ENCODE data around the gene RUNX3.

The RUNX3 gene

GRCh38 chr1:24927473-24927872, 2.6 kb downstream of the RUNX3 start (continued):
- TF ChIP-seq PRDM10 (tag by site-specific recombination; IDR thresholded peaks at IDR 0.05), result no peak
- no peak for TF ChIP-seq ZNF830 (tag by site-specific recombination; IDR thresholded peaks at IDR 0.05; ENCODE audit: low read depth)
- no peak for TF ChIP-seq ZNF610 (tag by site-specific recombination; IDR thresholded peaks at IDR 0.05; ENCODE audit: borderline replicate concordance)

GRCh38 chr1:24926563-24927249, 3.4 kb downstream of the RUNX3 start:
- ChIA-PET POLR2A (interaction anchor here (0.6 to 0.7 kb wide), 2 partner anchors 79 to 191 kb away, joined by 3 to 4 read pairs; no protein-coding TSS in a partner anchor), CTCF (interaction anchor here (0.6 to 1.3 kb wide), 4 partner anchors 8 to 254 kb away, joined by 3 to 5 read pairs (median 4); no protein-coding TSS in a partner anchor)
- TF ChIP-seq ZNF433 (tag by site-specific recombination; IDR thresholded peaks at IDR 0.05; ENCODE audit: low read depth) (no peak), GLIS1 (tag by site-specific recombination; IDR thresholded peaks at IDR 0.05) (0 out of 2 replicates have a peak, but pooled peaks have one; percentile 14)
- Histone ChIP-seq H3K36me3 (ENCODE audit: control insufficient read depth in 2 of 2, insufficient read depth in 1 of 2, low read length in 2 of 2) (peaks cover 0 to 8% of the 10 kb centered on the region in 2 experiments; a peak in 1 of 3 replicates), H3K4me1 (ENCODE audit: control insufficient read depth, insufficient read depth, low read length) (peaks cover 3% of the 10 kb centered on the region; the same call in 1 of the 2 replicates), H3K4me3 (ENCODE audit: low read depth, low read length) (no peak overlapping the region), H3K9me3 (ENCODE audit: control insufficient read depth, insufficient read depth, low read depth, low read length) (no peaks in the 10 kb centered on the region), H3K27ac (ENCODE audit: extremely low read depth, low read depth, low read length) (no peak overlapping the region)

GRCh38 chr1:24925963-24926362, 4.1 kb downstream of the RUNX3 start:
- Histone ChIP-seq H3K9me3 (ENCODE audit: control insufficient read depth, insufficient read depth, low read depth, low read length) (no peaks in the 10 kb centered on the region), H3K4me1 (ENCODE audit: control insufficient read depth, insufficient read depth, low read length) (peaks cover 3% of the 10 kb centered on the region; the same call in 1 of the 2 replicates), H3K4me3 (ENCODE audit: low read depth, low read length) (no peak overlapping the region), H3K36me3 (ENCODE audit: control insufficient read depth in 2 of 2, insufficient read depth in 1 of 2, low read length in 2 of 2) (peaks cover 0 to 8% of the 10 kb centered on the region in 2 experiments; a peak in 1 of 3 replicates), H3K27ac (ENCODE audit: extremely low read depth, low read depth, low read length) (no peak overlapping the region)
- ChIA-PET POLR2A (interaction anchor here (0.7 kb wide), 1 partner anchor 78 kb away, joined by 3 read pairs; no protein-coding TSS in a partner anchor), CTCF (interaction anchor here (0.6 to 1.3 kb wide), 3 partner anchors 43 to 84 kb away, joined by 3 to 5 read pairs (median 4); no protein-coding TSS in a partner anchor)
- TF ChIP-seq ZNF830 (tag by site-specific recombination; IDR thresholded peaks at IDR 0.05; ENCODE audit: low read depth) (no peak), ZFP37 (tag by site-specific recombination; IDR thresholded peaks at IDR 0.05) (no peak), HIC1 (tag by site-specific recombination; IDR thresholded peaks at IDR 0.05) (no peak), ZBTB26 (tag by site-specific recombination; optimal IDR thresholded peaks at IDR 0.05) (no peak), ZNF18 (tag by site-specific recombination; IDR thresholded peaks at IDR 0.05) (no peak)

Data from HEK293 (cell line).